Measurements from ENCODE around the gene ARPC5. TPM values are rescaled to one million over a fixed set of nuclear protein-coding genes. Genes with fewer than 3 reads are reported as not detected.

Gene ARPC5
- total and polyA plus RNA-seq, 2 of the 8 experiments (the other 6 are each of a cell fraction or from before 2014, with no cell fraction given) = 24.0 to 60.8 TPM

GRCh38 chr1:183590244-183591191 lies 45.1 kb downstream of the ARPC5 start, which contains the start of gene NCF2 (continued):
- TF ChIP-seq CHD7 (IDR thresholded peaks at IDR 0.05; ENCODE audit: insufficient replicate concordance, low read length) = no peak
